OCI-M1 (cell line): Measurements from ENCODE around the gene ZNF281.

Experiments
- DNase-seq: peaks from one replicate; lab custom pipeline; 2025; lab: John Stamatoyannopoulos, UW

The ZNF281 gene

DNA sequence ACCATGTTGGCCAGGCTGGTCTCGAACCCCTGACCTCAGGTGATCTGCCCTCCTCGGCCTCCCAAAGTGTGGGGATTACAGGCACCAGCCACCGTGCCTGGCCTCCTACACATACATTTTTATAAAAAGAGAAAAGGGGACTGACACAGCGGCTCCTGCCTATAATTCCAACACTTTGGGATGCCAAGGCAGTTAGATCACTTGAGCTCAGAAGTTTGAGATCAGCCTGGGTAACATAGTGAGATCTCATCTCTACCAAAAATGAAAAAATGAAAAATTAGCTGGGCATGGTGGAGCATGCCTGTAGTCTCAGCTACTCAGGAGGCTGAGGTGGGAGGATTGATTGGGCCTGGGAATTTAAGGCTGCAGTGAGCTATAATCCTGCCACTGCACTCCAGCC lies 23.4 kb downstream of the ZNF281 start:
- no peak for DNase-seq

DNA sequence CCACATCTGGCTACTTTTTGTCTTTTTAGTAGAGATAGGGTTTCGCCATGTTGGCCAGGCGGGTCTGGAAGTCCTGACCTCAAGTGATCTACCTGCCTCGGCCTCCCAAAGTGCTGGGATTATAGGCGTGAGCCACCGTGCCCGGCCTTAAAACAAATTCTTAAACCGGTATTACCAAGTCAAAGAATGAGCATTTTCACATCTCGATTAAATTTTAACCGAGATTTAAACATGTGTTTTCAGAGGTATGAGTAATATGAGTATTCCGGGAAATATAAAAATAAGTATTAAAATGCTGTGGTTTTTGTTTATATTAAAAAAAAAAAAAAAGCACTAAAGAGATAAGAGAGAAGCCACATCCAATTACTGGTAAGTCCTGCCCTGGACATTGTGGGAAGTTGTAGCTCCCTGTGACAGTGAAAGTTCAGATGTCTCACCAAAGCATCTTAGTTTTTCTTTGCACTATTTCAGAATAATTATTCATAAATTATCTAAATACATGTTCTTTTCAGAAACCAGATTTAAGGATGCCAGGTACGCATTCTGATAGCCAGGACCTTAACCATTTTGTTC lies 24.9 kb downstream of the ZNF281 start:
- no peak for DNase-seq

DNA sequence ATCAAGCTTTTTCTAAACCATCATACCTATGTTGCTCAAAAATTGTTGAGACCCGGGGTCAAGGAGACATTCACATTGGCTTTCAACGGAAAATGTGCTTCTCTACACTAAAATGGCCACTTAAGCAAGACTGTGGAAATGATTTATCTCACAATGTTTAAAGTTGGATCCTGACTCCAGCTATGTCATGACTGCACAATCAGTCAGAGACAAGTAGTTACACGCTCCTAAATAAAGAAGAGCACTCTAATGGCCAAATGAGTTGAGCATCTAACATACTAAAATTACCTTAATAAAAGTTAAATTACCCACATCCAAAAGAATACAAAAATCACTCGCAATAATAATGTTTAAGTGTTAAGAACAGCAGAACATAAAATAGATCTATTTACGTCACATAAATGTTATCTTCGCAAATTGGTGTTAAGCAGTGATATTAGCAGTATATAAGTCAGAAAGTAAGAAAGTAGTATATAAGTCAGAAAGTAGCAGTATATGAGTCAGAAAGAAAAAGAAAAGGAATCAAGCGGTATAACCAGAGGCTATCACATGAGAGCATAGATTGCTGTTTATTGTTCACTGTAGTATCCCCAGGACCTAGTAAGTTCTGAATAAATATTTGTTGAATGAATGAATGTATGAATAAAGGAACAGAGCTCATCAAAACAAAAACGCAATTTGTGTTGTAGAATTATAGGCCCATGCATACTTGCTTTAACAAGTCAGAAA lies 28.4 kb downstream of the ZNF281 start:
- DNase-seq, result no peak

DNA sequence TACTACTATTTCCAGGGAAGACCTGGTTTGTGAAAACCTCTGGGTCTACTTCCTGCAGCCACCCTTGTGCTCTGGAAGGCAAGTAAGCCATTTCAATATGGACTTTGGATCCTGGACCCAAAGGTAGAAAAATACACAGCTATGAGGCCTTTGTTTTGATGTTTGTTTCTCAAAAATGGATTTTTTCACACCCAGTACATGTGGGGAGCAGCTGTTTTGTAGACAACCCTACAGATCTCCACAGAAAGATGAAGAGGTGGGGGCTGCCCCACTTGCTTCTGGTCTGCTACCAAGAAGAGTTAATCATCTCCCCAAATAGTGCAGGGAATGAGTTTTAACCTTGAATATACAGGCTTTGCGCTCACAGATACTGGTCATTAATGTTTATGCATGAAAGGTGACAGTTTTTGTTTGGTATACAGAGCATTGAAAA lies 29.2 kb downstream of the ZNF281 start:
- DNase-seq, result no peak

DNA sequence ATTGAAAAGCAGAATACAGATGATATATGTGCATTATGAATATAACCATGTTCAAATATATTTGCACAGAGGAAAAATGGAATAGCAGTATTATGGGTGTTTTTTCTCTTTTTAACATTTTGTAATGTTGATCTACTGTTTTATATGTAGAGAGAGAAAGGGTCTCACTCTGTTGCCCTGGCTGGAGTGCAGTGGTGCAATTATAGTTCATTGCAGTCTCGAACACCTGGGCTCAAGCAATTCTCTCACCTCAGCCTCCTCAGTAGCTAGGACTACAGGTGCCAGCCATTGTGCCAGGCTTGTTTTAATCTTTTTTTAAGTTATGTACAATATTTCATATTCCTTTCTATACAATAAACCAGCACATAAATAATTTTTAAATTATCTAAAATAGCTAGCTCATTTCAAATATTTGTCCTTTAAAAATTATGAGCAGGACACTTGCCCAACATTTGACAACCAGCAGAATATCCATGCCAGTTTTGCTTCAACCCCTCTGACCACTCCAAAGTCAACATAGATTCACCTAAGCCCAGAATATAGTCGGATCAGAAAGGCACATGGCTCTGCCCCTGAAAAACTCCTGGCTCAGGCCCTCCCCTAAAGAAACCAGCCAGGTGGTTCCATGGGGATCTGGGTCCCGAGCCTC lies 29.8 kb downstream of the ZNF281 start:
- DNase-seq, result no peak

DNA sequence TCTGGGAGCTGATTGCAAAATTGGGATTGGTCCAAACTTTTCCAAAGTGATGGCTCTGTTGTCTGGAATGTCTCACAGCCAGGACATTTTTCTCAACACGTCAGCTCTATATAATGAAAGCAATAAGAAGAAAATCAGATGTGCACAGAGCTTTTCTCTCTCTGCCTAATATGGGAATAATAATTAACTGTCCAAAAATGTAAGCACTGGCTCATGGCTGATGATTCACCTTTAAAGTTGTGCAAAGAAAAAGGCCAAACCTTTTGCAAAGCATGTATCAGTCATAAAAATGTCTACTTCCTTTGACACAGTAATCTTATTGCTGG lies 30.4 kb downstream of the ZNF281 start:
- no peak for DNase-seq

DNA sequence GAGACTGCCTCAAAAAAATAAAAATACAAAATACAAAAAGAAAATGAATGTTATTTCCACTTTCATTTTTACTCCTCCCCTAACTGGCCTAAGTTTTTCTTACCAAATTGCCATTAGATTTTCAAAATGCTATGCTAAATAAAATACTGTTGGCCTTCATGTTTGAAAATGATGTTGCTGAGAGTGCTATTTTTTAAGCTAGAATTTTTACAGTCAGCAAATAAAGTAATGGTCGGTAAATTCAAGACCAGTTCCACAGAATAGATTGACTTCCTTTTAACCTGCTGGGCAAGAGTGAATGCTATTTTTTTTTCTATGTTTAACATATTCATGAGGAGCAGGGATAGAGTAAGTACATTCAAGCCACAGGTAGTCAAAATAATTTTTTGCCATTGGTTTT lies 31.7 kb downstream of the ZNF281 start:
- no peak for DNase-seq

DNA sequence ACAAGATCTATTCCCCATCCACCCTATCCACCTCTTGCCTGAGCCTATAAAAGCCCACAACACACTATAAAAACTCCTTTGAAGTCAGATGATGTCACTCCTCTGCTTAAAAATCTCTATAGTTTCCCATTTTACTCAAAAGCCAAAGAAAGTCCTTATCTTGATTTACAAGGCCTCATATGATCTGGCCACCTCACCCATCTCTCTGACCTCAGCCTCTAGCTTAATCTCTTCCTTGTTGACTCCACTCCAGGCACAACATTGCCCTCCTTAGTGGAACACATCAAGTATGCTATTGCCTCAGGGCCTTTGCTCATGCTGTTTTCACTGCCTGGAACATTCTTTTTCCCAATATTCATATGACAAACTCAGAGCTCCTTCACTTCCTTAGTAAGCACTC lies 33.3 kb downstream of the ZNF281 start:
- DNase-seq, result peak; percentile 74

DNA sequence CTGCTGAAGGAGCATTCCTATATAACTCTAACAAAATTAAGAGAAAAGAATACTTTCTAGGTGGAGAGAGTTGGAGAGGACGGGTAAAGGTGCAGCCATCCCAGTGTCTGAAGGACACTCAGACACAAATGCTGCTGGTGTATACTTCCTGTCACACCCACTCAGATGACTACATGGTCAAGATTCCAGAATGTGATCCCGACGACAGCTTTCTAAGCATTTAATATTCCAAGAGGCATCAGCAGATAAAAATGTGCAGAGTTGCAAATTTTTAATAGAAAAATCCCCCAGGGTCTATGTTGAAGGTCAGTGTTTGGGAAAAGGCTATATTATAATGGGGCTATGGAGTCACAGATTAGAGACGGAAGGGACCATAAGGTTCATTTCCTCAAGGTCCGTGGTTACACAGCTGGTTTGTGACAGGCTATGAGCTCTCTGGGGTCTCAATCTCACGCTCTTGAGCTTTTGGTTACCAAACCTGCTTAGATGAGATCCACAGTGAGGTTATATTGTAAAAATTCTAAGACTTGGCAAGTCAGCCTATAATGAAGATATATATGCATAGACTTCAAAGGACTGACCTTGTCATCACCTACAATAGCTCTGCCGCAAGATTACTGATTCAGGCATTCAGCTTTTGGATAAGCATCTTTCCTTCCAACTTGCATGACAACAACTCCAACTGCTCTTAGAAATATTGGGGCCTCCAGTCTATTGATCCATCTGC lies 35.1 kb downstream of the ZNF281 start:
- DNase-seq, result no peak

DNA sequence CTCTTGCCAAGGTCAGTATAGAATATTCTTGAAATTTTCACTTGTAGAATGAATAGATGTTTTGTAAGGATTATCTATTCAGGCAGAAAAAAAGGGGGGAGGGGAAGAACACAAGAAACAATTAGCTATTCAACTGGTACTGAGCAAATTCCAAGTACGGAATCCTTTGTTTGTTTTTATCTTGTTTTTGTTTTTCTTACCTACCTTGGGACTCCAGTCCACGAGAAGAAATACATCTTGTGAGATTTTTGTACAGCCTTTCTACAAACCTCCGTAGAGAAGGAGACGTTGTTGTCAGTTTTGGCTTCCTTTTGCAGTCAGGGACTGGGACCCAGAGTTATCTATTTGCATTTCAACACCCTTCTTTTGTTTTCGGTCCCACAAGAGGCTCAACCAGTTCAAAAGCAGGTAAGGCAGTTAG lies 36.0 kb downstream of the ZNF281 start:
- no peak for DNase-seq

DNA sequence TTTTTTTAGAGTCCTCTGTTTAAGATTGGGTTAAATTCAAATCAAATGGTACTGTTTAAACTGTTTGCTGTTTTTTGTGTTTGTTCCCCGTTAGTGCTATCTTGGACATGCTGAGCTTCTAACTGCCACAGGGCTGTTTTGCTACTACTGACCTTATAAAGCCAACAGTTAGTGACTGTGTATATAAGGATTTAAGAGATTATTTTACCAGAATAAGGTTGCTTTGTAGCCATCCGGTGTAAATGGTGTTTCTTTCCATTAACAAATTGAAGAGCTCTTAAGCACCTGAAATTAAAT lies 37.0 kb downstream of the ZNF281 start:
- DNase-seq, result no peak

DNA sequence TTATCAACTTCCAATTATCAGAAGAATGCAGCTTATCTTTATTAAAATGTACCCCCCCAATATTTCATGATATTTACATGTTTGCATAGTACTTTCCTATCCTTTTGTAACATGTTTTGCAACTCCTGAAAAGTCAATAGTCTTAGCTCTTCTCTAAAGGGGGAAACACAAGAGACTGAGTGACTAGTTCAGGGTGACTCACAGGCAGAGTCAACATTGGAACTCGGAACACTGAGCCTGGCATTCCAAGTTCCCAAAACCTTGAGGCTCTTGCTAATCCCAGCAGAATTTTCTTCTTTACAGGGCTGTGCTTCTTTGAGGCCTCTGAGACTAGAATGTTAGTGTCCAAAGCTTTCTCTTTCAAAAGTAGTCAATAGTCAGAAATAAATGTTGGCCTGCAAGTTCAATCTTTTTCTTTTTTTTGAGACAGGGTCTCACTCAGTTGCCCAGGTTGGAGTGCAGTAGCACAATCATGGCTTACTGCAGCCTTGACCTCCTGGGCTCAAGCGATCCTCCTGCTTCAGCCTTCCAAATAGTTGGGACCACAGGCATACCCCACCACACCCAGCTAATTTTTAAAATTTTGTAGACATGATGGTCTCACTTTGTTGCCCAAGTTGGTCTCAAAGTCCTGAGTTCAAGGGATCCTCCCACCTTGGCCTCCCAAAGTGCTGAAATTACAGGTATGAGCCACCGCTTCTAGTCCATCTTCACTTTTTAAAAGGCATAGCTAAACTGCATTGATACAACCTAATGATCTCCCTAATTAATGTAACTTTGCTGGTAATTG lies 37.5 kb downstream of the ZNF281 start:
- DNase-seq, result no peak

DNA sequence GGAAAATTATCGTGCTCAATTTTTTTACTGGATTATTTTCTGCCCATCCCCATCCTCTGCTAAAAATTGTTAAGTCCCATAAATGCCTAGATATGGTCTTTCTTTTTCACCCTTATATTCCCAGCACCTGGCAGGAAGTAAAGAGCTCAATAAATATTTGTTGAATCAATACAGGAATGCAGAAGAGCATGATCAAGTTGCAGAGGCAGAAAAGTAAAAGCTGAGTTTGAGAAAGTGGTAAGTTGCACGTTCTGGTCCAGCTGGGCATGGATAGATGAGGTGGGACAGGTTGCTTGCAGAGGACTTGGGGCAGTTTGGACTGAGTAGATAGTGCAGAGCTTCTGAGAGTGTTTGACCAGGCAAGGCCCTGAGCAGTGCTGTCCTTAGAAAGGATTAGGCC lies 40.1 kb downstream of the ZNF281 start:
- no peak for DNase-seq

DNA sequence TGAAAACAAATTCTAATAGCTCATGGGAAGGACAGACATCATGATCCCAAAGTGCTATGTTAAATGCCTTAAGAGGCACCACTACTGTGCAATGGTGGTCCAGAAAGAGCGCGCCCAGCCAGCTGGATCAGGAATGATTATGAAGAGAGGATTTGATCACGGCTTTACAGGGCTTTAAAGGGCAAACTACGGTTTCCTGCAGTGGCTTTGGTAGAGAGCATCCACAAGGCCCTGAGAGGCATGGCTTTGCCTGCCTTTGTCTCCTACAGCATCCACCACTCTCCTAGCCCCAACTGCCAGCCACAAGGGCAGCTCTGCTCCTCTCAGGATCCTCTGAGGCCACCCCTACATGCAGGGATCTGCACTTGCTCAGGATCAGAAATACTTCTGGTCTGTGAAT lies 40.7 kb downstream of the ZNF281 start:
- DNase-seq, result no peak

DNA sequence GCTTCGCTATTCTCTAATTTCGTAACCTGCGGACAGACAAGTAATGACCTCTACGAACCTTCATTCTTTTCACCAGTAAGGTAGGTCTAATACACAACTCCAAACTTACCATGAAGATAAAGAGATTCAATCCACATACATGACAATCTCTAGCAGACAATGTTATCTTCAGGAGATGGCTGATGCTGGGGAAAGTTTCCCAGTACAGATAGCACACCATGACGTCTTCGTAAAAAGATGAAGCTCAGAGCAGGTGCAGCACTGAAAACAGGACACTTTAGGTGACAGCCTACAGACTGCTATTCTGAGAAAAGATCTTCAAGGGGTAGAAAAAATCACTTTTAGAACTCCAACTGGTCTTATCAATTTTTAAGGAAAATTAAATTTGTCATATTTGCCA lies 41.3 kb downstream of the ZNF281 start:
- DNase-seq, result no peak

DNA sequence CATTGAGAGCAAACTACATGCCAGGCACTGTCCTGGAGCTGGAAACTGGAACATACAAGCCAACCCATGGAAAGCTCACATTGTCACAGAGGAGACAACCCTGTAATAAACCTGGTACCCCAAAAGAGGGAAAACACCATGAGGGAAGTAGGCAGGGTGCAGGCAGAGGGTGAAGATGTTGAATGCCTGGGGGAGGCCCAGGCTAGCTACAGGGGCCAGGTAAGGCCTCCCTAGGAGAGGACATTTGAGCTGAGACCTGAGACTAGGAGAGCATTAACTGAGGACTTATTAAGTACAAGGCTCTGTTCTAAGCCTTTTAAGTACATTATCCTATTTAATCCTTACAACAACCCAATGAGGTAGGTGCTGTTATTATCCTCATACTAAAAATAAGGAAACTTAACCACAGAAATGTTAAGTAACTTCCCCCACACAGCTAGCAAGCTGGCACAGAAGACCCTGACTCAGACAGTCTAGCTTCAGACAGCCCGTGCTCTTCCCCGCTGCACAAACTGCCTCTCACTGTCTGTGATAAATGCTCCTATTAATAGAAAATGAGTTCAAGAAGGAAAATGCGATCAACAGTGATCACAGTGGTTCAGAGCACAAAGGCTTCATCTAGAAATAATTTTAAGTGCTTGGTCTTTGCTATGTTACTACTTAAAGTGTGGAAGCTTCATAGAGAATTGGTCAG lies 41.8 kb downstream of the ZNF281 start:
- no peak for DNase-seq

DNA sequence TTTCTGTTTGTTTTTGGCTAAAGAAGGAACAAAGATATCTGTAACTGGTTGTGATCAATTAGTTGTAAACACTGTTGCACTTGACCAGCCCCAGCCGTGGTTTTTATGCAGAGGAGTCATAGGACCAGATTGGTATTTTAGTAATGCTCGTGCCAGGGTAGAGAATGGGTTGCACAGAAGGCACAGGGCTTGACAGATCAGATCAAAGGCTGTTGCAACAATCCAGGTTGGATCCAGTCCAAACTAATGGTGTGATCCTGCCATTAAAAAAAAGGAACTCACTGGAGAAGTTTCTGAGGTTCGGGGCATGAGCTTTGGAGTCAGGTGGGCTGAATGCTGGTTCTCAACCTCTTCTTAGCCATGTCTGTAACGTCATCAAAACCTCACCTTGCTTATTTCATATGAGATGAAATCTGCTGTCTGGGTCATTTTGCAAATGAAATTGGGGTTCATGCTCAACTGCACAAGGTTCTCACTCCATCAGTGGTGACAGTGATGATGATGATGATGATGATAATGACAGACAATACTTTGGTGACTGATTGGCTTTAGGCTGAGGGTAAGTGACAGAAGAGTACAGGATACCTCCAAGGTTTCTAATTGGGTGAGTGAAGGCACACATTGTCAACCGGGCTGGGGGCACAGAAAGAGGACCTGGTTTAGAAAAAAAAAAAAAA lies 43.1 kb downstream of the ZNF281 start:
- DNase-seq, result peak; percentile 15

DNA sequence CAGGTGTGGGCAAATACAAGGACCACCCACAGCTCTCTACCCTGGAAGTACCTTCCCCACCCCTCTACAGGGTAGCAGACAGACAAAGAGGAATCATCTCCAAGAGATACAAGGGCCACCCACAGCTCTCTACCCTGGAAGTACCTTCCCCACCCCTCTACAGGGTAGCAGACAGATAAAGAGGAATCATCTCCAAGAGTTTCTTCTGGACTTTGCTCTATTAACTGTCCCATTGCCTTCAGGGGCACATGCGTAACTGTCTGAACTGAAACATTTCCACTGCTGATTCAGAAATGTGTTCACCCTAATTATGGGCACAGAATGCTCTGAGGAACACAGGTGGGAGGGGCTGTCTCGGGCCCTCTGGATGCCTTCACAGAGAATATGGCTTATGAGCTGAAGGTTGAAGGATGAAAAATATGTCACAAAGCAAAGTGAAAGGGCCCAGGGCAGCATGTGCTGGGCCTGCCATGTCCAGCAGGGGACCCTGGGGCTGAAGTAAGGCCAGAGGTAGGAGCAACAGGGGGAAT lies 43.9 kb downstream of the ZNF281 start:
- no peak for DNase-seq

DNA sequence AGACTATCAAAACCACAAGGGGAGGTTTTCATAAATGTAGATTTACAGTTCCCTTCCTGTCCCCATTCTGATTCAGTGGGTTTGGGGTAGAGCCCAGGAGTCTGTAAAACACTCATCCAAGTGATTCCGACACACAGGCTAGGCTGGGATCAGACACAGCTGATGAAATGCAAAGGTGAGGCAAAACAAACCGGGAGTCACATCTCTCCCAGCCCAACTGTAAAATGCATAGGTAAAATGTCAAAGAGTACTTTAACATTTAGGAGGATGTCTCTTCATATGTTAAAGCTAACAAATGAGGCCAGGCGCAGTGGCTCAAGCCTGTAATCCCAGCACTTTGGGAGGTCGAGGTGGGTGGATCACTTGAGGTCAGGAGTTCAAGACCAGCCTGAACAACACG lies 45.0 kb downstream of the ZNF281 start:
- DNase-seq, result no peak

DNA sequence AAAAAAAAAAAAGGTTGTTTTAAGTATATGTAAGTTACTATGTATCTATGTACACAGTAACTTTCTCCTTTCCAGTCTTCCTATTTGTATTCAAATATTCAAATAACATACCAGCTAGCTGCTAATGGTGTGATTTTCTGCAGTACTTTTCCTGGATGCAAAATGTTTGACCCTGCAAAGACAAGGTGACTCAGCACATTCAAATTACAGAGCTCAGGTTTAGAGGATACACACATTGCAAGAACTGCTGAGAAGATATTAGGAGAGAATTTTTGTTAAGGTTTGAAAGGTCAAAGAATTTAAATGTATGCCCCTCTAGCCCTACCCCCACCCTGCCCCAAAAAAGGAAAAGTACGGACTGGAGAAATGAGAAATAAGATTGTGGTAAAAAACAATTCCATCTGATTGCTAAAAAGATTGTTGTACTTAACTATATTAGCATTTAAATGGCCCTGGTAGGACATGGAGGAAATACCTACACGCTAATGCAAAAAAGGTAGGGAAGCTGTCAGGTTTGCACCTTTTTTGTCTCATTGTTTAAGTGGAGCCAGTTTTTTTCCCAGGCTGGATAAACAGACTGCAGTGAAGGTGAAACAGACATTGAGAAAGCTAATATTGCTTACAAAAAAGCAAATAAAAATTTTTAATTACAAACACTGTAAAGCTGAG lies 45.6 kb downstream of the ZNF281 start:
- peak; percentile 34 for DNase-seq
